HFFc6 (cell line): Measurements from ENCODE around the gene IRF9. TPM values are rescaled to one million over a fixed set of nuclear protein-coding genes. Genes with fewer than 3 reads are reported as not detected.

Experiments
- DNase-seq: peaks from one replicate; pipeline ENCODE4 v3.0.0-alpha.2; 2018
- H3K27ac Mint-ChIP-seq: 2 replicates; pipeline ENCODE4 v1.8.0; 2020; ENCODE audit warnings: mild to moderate bottlenecking, mixed read lengths
- H3K27me3 Mint-ChIP-seq: 2 replicates; pipeline ENCODE4 v1.8.0; 2021; ENCODE audit warnings: mild to moderate bottlenecking, moderate library complexity, mixed read lengths; ENCODE audit not compliant: insufficient read depth
- H3K36me3 Mint-ChIP-seq: 2 replicates; pipeline ENCODE4 v1.8.0; 2021; ENCODE audit warnings: low read depth, mixed read lengths
- H3K4me1 Mint-ChIP-seq: 2 replicates; pipeline ENCODE4 v1.8.0; 2020; ENCODE audit warnings: low read depth, mixed read lengths
- H3K4me3 Mint-ChIP-seq: 2 replicates; pipeline ENCODE4 v1.8.0; 2020; ENCODE audit warnings: mild to moderate bottlenecking, moderate library complexity, mixed read lengths
- H3K9me3 Mint-ChIP-seq: 2 replicates; pipeline ENCODE4 v1.8.0; 2020; ENCODE audit warnings: mild to moderate bottlenecking, mixed read lengths
- CTCF ChIP-seq: fragments of 200-600 bp; sonication (generic); IDR thresholded peaks from 2 replicates; pipeline ENCODE4 v1.5.0; 2021; ENCODE audit warnings: antibody characterized with exemption, mild to moderate bottlenecking
- total RNA-seq, 6 experiments: library from RNA; stranded (reverse); fragmentation: NEBNext Ultra II Directional; extraction: Animal tissue kit (Norgen Biotek cat#: 25700); gene quantifications; 2 replicates in 1 of 6; 3 replicates in 5 of 6; pipeline ENCODE4 v1.2.3, GENCODE V29; 2021

IRF9 gene
- total RNA-seq, 6 experiments from 2014 or later = 23.6 to 38.8 (median 32.3) TPM

- peaks cover 13% of the 10 kb centered on the region for H3K36me3 Mint-ChIP-seq
- peaks cover 7% of the 10 kb centered on the region for H3K27me3 Mint-ChIP-seq
- DNase-seq = peak; percentile 98
- H3K4me3 Mint-ChIP-seq = peak within 1 kb of the TSS; percentile 98
- H3K9me3 Mint-ChIP-seq = no peaks in the 10 kb centered on the region
- no peak for TF ChIP-seq CTCF
- peak within 1 kb of the TSS; percentile 97 for H3K27ac Mint-ChIP-seq
- peaks cover 50% of the 10 kb centered on the region for H3K4me1 Mint-ChIP-seq
Measured at GRCh38 chr14:24146978-24147760, 13.9 kb upstream of the IRF9 start, which contains the start of gene RNF31. RNF31 (plus strand) TSS chr14:24147498; CDS start chr14:24147699, 201 bp downstream.

- no peak for DNase-seq
- no peak for TF ChIP-seq CTCF
- H3K4me1 Mint-ChIP-seq = peaks cover 45% of the 10 kb centered on the region
- peak overlapping the region; percentile 98 for H3K4me3 Mint-ChIP-seq
- no peaks in the 10 kb centered on the region for H3K9me3 Mint-ChIP-seq
- peaks cover 13% of the 10 kb centered on the region for H3K36me3 Mint-ChIP-seq
- H3K27ac Mint-ChIP-seq = peak overlapping the region; percentile 40
- peaks cover 7% of the 10 kb centered on the region for H3K27me3 Mint-ChIP-seq
Measured at GRCh38 chr14:24147761-24148428, 13.2 kb upstream of the IRF9 start.

- TF ChIP-seq CTCF = no peak
- Mint-ChIP-seq H3K27ac (no peak overlapping the region), H3K4me3 (peak overlapping the region; percentile 98; the same call in 1 of the 2 replicates), H3K4me1 (peaks cover 29% of the 10 kb centered on the region), H3K27me3 (peaks cover 7% of the 10 kb centered on the region), H3K36me3 (peaks cover 3% of the 10 kb centered on the region), H3K9me3 (no peaks in the 10 kb centered on the region)
- no peak for DNase-seq
Measured at GRCh38 chr14:24149302-24149969, 11.6 kb upstream of the IRF9 start.

- H3K9me3 Mint-ChIP-seq = no peaks in the 10 kb centered on the region
Measured at GRCh38 chr14:24150061-24150460, 11.0 kb upstream of the IRF9 start.

More at GRCh38 chr14:24150061-24150460, 11.0 kb upstream of the IRF9 start:
- Mint-ChIP-seq H3K4me3 (no peak overlapping the region), H3K27me3 (peaks cover 7% of the 10 kb centered on the region), H3K36me3 (peaks cover 7% of the 10 kb centered on the region; the same call in 1 of the 2 replicates), H3K27ac (no peak overlapping the region), H3K4me1 (peaks cover 23% of the 10 kb centered on the region)
- DNase-seq = no peak
- TF ChIP-seq CTCF = no peak
